IPS-20b (cell line): ENCODE results near the gene TPRG1L.
"Not testable (repeated sequence)": the region's sequence is repeated elsewhere in the genome, so short reads cannot be mapped to it uniquely, and the experiment has no call there.

Experiments used
- H3K27ac ChIP-seq: one replicate; pipeline ENCODE4 v1.5.1; 2013; ENCODE audit warnings: low read length
- H3K27me3 ChIP-seq: 2 replicates; pipeline ENCODE4 v1.6.1; 2013; ENCODE audit warnings: mild to moderate bottlenecking, low read length, inconsistent platforms; ENCODE audit not compliant: insufficient read depth
- H3K36me3 ChIP-seq: 2 replicates; pipeline ENCODE4 v1.6.1; 2013; ENCODE audit warnings: low read depth, mild to moderate bottlenecking, inconsistent platforms, low read length, moderate library complexity; ENCODE audit not compliant: insufficient read depth
- H3K4me1 ChIP-seq: 2 replicates; pipeline ENCODE4 v1.6.1; 2013; ENCODE audit warnings: mild to moderate bottlenecking, control low read depth, inconsistent platforms, low read length, moderate library complexity; ENCODE audit not compliant: insufficient read depth
- H3K4me3 ChIP-seq: 2 replicates; pipeline ENCODE4 v1.5.1; 2013; ENCODE audit warnings: mild to moderate bottlenecking, low read length, inconsistent platforms
- H3K9ac ChIP-seq: 2 replicates; pipeline ENCODE4 v1.6.1; 2013; ENCODE audit warnings: low read depth, mild to moderate bottlenecking, inconsistent platforms, low read length, moderate library complexity
- H3K9me3 ChIP-seq: 2 replicates; pipeline ENCODE4 v1.6.1; 2013; ENCODE audit warnings: mild to moderate bottlenecking, low read depth, low read length, inconsistent platforms; ENCODE audit not compliant: insufficient read depth

Gene TPRG1L

DNA sequence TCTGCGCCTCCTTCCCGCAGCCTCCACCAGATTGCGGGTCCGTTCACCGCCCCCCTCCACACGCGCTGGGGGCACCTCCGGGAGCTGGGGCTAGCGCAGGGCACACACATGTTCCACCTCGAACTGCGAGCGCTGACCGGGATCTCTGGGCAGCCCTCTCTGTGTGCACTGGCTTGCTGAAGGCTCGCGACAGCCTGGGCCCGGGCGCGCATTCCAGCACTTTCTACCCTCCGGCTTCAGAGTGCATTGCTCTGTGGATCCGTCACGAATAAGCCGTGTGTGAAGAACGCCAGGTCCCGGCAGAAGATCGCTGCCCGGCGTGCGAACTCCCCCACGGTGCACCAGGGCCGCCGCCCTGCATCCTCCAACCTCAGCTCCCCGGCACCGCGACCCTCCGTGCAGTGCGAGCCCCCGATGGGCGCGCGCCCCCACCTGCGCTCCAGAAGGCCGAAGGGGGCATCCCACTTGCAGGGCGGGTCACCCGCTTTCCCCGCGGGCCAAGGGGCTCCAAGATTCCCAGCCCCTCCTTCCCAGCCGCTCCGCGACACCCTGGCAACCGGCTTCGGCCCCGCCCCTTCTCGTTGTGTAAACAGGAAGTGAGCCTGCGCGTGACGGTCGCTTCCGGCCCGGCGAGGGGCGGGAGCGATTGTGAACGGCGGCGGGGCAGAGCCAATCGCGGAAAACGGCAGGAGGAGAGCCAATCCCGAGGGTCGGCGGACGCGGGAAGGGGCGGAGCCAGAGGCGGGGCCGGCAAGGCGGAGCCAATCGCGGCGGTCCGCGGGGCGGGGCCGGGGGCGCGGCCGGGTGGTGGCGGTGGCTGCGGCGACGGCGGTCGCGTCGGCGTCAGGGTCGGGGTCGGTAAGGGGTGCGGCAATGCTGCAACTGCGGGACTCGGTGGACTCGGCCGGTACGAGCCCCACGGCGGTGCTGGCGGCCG is at the start of gene TPRG1L:
Gene TPRG1L (plus strand): TSS at position 816 of the 937 bp plus-strand sequence. CDS start 58 bp downstream, at position 874.
- 0 out of 2 replicates have a peak, but pooled peaks cover 4% of the 10 kb centered on the region for H3K4me1 ChIP-seq
- H3K27ac ChIP-seq, result no peak within 1 kb of the TSS
- H3K4me3 ChIP-seq, result peak within 1 kb of the TSS; percentile 87
- H3K9ac ChIP-seq, result peak within 1 kb of the TSS; percentile 45; the same call in 1 of the 2 replicates
- H3K9me3 ChIP-seq, result no peaks in the 10 kb centered on the region
- H3K27me3 ChIP-seq, result peaks cover 17% of the 10 kb centered on the region; the same call in 1 of the 2 replicates
- peaks cover 22% of the 10 kb centered on the region for H3K36me3 ChIP-seq

DNA sequence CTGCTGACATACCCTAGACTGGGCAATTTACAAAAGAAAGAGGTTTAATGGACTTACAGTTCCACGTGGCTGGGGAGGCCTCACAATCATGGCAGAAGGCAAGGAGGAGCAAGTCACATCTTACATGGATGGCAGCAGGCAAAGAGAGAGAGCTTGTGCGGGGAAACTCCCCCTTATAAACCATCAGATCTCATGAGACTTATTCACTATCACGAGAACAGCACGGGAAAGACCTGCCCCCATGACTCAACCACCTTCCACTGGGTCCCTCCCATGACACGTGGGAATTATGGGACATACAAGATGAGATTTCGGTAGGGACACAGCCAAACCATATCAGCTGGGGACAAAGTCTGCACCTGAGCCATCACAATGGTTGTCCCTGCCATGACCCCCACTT is 49.3 kb upstream of the TPRG1L start:
- H3K4me3 ChIP-seq, H3K9me3 ChIP-seq, H3K36me3 ChIP-seq, H3K9ac ChIP-seq, H3K27me3 ChIP-seq, H3K4me1 ChIP-seq, H3K27ac ChIP-seq: not testable (repeated sequence)

DNA sequence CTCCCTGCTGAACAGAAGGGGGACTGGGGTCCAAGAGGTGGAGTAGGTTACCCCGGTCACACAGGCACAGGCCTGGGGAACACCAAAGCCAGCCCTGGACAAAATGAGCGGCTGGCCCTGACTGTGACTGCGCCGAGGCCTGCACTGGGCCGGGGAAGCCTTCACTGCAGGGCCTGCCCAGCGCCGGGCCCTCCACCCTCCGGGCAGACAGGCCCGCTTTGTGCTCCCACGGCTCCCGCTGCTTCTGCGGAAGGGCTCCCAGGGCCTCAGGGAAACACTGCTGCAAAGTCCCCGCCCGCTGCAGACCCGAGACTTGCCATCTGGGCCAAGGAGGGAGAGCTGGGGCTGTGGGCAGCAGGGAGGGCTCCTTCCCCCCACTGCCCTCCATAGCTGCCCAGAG is 48.8 kb upstream of the TPRG1L start:
- Histone ChIP-seq H3K4me3 (no peak overlapping the region), H3K27me3 (no peaks in the 10 kb centered on the region), H3K9me3 (no peaks in the 10 kb centered on the region), H3K4me1 (no peaks in the 10 kb centered on the region), H3K9ac (no peak overlapping the region), H3K36me3 (no peaks in the 10 kb centered on the region), H3K27ac (no peak overlapping the region)

DNA sequence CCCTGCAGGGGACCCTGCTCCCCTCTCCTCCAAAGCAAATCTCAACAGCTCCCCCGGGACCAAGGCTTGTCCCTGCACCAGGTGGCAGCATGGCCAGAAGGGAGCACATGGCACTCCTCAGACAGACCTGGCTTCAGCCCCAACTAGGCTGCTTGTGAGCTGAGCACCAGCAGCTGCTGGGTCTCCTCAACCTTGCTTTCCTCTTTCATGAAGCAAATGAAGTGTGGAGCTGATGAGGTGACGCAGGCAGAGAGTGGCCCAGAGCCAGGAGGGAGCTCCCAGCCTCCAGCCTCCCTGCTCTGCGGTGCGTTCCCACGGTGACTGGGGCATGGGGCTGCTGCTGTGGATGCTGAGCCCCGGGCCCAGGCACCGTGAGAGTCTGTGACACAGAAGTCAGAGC is 47.5 kb upstream of the TPRG1L start:
- Histone ChIP-seq H3K27me3 (no peaks in the 10 kb centered on the region), H3K27ac (no peak overlapping the region), H3K4me3 (no peak overlapping the region), H3K9ac (no peak overlapping the region), H3K9me3 (no peaks in the 10 kb centered on the region), H3K4me1 (no peaks in the 10 kb centered on the region), H3K36me3 (no peaks in the 10 kb centered on the region)

DNA sequence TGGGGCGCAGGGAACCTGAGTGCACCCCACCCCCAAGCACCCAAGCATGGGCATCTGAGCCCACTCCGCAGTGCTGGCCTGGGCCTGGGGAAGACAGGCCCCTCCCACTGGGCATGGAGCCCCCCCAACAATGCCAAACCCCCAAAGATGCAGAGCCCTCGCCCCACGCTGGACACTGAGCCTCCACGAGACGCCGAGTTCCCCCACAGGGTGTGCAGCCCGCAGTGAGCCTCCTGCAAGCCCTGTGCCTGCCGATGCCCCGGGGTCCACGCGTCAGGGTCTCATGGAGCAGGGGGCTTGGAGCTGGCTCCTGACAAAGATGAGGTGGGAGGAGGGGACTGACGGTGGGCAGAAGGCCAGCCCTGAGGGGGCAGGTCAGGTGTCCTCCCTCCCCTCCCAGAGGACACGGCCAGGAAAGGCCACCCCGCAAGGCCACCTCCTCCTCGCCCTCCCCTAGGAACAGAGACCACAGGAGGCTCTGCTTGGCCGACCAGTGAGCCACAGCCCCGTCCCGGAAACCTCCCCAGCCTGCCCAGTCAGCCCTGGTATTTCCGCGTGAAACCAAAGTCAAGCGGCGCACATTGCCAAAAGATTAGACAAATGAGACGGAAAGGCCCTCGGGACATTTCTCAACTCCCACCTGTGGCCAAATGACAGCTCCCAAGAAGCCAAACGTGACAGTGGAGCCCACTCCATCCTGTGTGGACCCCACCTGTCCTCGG is 46.9 kb upstream of the TPRG1L start:
- H3K36me3 ChIP-seq, result no peaks in the 10 kb centered on the region
- H3K27me3 ChIP-seq, result no peaks in the 10 kb centered on the region
- H3K4me3 ChIP-seq, result no peak overlapping the region
- H3K4me1 ChIP-seq, result no peaks in the 10 kb centered on the region
- H3K9me3 ChIP-seq, result no peaks in the 10 kb centered on the region
- no peak overlapping the region for H3K27ac ChIP-seq
- no peak overlapping the region for H3K9ac ChIP-seq

DNA sequence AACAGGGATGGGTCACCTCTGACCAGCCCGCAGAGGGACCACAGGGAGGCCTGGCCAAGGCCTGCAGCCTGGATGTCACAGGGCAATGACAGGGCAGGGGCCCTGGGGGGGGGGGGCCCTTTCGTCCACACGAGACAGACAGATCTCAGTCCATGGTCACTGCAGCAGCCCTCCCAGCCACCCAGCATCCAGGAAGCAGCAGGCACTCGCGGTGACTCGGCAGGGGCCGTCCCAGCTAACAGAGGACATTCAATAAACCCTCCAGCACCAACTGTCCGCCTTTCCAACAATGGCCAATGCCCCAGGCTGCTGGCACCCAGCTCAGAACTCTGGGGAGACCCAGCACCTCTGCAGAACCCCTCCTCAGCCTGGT is 46.4 kb upstream of the TPRG1L start:
- no peak overlapping the region for H3K9ac ChIP-seq
- no peaks in the 10 kb centered on the region for H3K36me3 ChIP-seq
- no peaks in the 10 kb centered on the region for H3K27me3 ChIP-seq
- H3K4me1 ChIP-seq, result no peaks in the 10 kb centered on the region
- no peak overlapping the region for H3K4me3 ChIP-seq
- no peaks in the 10 kb centered on the region for H3K9me3 ChIP-seq
- H3K27ac ChIP-seq, result no peak overlapping the region

- H3K4me3 ChIP-seq, result no peak overlapping the region
- H3K27me3 ChIP-seq, result no peaks in the 10 kb centered on the region
- H3K27ac ChIP-seq, result no peak overlapping the region
- no peaks in the 10 kb centered on the region for H3K4me1 ChIP-seq
- H3K36me3 ChIP-seq, result no peaks in the 10 kb centered on the region
- peaks cover under 1% of the 10 kb centered on the region; the same call in 1 of the 2 replicates for H3K9me3 ChIP-seq
- H3K9ac ChIP-seq, result no peak overlapping the region
These were observed 45.9 kb upstream of the TPRG1L start for GRCh38 chr1:3578906-3579305.

DNA sequence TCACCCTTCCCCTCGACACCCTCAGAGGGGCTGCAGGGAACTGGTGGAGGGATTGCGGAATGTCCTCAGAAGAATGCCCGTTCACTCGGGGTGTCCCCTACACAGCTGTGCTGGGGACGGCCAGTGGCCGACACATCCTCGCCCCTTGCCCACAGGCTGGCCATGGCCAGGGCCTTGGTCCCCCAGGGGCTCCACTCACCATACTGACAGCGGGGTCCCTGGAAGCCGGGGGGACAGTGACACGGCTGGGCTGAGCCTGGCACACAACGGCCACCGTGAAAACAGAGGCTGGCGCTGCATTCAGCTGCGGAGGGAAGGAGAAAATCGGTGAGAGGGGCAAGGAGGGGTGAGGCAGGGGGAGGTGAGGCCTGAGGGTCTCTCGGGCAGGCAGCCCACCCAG is 45.2 kb upstream of the TPRG1L start:
- no peaks in the 10 kb centered on the region for H3K36me3 ChIP-seq

DNA sequence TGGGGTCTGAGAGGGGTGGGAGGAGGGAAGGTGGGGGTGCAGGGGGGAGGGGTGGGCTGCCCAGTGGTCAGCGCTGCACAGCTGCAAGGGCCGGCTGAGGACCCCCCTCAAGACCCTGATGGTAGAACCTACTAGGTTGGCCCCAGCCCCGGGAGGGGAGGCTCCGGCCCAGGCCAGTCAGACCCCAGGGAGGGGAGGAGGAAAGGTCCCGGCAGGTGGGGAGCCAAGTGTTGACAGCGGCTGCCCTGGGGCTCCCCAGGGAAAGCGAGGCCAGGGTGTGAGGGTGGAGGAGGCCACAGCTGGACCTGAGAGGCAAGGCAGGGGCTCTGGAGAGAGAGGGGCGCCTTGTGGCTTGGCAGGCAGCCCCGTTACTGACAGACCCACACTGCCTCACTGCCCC is 44.6 kb upstream of the TPRG1L start:
- Histone ChIP-seq H3K27ac (no peak overlapping the region), H3K4me1 (no peaks in the 10 kb centered on the region), H3K4me3 (no peak overlapping the region), H3K36me3 (no peaks in the 10 kb centered on the region), H3K9me3 (peaks cover 7% of the 10 kb centered on the region; the same call in 1 of the 2 replicates), H3K27me3 (no peaks in the 10 kb centered on the region), H3K9ac (no peak overlapping the region)

More for the DNA sequence above, 45.2 kb upstream of the TPRG1L start:
- Histone ChIP-seq H3K9ac (no peak overlapping the region), H3K27me3 (no peaks in the 10 kb centered on the region), H3K4me1 (no peaks in the 10 kb centered on the region), H3K9me3 (peaks cover 7% of the 10 kb centered on the region; the same call in 1 of the 2 replicates), H3K27ac (no peak overlapping the region), H3K4me3 (no peak overlapping the region)

DNA sequence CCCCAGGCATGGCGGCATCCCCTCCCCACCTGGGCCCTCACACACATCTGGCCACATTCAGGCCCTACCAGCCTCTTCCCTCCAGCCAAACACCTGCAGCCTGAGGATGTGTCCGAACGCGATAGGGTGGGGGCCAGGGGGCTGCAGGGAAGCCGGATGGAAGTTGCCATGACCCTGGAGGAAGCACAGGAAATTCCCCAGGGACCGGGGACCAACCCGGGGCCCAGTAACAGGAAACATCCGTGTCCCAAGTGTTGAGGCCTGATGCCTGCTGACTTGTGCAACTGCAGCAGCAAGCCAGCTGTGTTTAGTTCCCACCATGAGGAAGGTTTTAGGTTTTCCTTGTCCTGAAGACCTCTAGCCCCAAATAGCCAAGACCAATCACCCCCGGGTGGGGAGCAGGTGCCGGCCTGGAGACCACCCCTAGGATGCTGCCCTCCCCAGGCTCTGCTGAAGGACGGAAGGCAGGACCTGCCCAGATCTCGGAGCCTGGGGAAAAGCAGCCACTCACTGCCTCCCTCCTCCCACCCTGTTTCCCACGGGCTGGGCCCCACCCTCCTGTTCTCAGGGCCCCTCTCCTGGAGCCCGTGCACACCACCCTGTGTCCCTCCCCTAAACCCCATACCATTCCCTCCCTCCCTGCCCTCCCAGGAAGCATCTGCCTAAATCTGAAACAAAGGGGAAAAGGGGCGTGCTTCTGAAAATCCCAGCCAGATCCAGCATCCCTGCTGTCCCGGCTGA is 43.3 kb upstream of the TPRG1L start:
- Histone ChIP-seq H3K4me3 (no peak overlapping the region), H3K4me1 (no peaks in the 10 kb centered on the region), H3K9me3 (peaks cover 12% of the 10 kb centered on the region; the same call in 1 of the 2 replicates), H3K27me3 (no peaks in the 10 kb centered on the region), H3K9ac (no peak overlapping the region), H3K27ac (no peak overlapping the region), H3K36me3 (0 out of 2 replicates have a peak, but pooled peaks cover 5% of the 10 kb centered on the region)

DNA sequence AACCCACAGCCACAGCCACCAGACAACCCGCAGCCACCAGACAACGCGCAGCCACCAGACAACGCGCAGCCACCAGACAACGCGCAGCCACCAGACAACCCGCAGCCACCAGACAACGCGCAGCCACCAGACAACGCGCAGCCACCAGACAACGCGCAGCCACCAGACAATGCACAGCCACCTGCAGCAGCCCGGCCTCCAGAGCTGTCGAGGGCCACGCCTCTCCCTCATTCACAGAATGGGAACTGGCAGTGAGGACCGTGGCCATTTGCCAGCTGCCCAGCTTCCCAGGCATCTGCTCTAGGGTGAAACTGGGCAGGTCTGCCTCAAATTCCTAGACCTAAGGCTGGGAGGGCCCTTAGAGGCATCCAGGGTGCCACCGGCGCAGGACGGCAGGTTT is 41.1 kb upstream of the TPRG1L start:
- H3K36me3 ChIP-seq, H3K27ac ChIP-seq, H3K9ac ChIP-seq, H3K27me3 ChIP-seq, H3K4me1 ChIP-seq, H3K4me3 ChIP-seq: not testable (repeated sequence)
- H3K9me3 ChIP-seq, result peaks cover 12% of the 10 kb centered on the region; the same call in 1 of the 2 replicates
